ENCODE measurements around the gene CABP2.
"Not testable (repeated sequence)": the region's sequence is repeated elsewhere in the genome, so short reads cannot be mapped to it uniquely, and the experiment has no call there.

- not testable (repeated sequence) for TF ChIP-seq POLR2A (IDR thresholded peaks at IDR 0.05; ENCODE audit: low read depth, low read length); POLR2AphosphoS5 (IDR thresholded peaks at IDR 0.05; ENCODE audit: low read depth, low read length); TAF1 (IDR thresholded peaks at IDR 0.05; ENCODE audit: borderline replicate concordance, low read depth, low read length)
Measured at GRCh38 chr11:67476692-67477091, 46.6 kb downstream of the CABP2 start.
